Left colon (tissue), 2 donors: Measurements from ENCODE around the gene CREBL2. TPM values are rescaled to one million over a fixed set of nuclear protein-coding genes. Genes with fewer than 3 reads are reported as not detected.

Source experiments
- ATAC-seq: fragments of 200-7000 bp; cut with Tn5 transposase; one replicate; pipeline ENCODE4 v1.9.1; 2020; ENCODE audit warnings: mild to moderate bottlenecking, moderate library complexity
- DNase-seq, 2 donors: peaks; one replicate each; pipeline ENCODE4 v3.0.0-alpha.2; 2020
- intact Hi-C, 2 donors: fragments of 100-400 bp; cut with DNase I in 1 of 2; cut with micrococcal nuclease in 1 of 2; formaldehyde crosslinking; loops; one replicate each; pipeline versions ENCODE4 v1.11.2 to v1.14.0; 2022; cut with DNase I, micrococcal nuclease
- total RNA-seq, 2 donors: library from RNA; stranded (reverse); fragmentation: NEBNext Ultra II Directional; extraction: Animal tissue kit (Norgen Biotek cat#: 25700); gene quantifications; one replicate each; pipeline ENCODE4 v1.2.1, GENCODE V29; 2021
- donor health status: DM: no; HTN: no; CAD: no.
- donor health status: DM: yes; HTN: yes; CAD: no.

CREBL2 gene
- total RNA-seq, 2 donors from 2014 or later, result 25.6 to 28.1 TPM

GRCh38 chr12:12693111-12693671 is 81.5 kb downstream of the CREBL2 start:
- ATAC-seq (no peak), DNase-seq (no peak)
- intact Hi-C loops, result no loop called here

Other genes with a start within 250 kb of the CREBL2 start
- gene DUSP16, start 49.0 kb upstream of the CREBL2 start, total RNA-seq, result 10 to 100 TPM; 38.6 to 73.5 TPM
- under 1 TPM; 0.34 to 0.37 TPM for gene GPR19, start 84.3 kb downstream of the CREBL2 start, total RNA-seq
- 10 to 100 TPM; 38.0 to 53.3 TPM for gene CDKN1B, start 105.5 kb downstream of the CREBL2 start, total RNA-seq
- gene APOLD1, start 173.8 kb downstream of the CREBL2 start, total RNA-seq, result 1 to 10 TPM; 2.6 to 6.7 TPM
- 10 to 100 TPM; 30.5 to 31.0 TPM for gene DDX47, start 201.5 kb downstream of the CREBL2 start, total RNA-seq